Measurements from ENCODE around the gene FBXO9.

DNA sequence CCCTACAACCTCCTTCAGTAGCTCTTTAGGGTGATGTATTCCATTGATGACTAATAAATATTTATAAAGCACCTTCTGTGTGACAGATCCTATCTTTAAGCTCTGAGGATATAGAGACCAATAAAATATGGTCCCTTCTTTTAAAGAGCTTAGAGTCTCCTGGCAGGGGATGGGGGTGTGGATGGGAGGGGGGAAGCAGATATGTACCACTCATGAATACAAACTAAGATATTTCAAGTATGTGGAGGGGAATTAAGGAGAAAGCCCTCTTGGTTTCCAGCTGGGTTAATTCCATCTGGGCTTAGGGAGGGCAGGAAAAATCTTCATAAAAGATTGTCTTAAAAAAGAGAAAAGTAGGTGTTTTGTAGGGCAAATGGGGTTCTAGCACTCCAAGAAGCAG is 21.6 kb upstream of the FBXO9 start:
- TF ChIP-seq POLR2A (IDR thresholded peaks at IDR 0.05) (no peak), POLR2AphosphoS5 (IDR thresholded peaks at IDR 0.05) (no peak), EP300 (IDR thresholded peaks at IDR 0.05) (no peak)
- TF ChIP-seq, protein P1, sequence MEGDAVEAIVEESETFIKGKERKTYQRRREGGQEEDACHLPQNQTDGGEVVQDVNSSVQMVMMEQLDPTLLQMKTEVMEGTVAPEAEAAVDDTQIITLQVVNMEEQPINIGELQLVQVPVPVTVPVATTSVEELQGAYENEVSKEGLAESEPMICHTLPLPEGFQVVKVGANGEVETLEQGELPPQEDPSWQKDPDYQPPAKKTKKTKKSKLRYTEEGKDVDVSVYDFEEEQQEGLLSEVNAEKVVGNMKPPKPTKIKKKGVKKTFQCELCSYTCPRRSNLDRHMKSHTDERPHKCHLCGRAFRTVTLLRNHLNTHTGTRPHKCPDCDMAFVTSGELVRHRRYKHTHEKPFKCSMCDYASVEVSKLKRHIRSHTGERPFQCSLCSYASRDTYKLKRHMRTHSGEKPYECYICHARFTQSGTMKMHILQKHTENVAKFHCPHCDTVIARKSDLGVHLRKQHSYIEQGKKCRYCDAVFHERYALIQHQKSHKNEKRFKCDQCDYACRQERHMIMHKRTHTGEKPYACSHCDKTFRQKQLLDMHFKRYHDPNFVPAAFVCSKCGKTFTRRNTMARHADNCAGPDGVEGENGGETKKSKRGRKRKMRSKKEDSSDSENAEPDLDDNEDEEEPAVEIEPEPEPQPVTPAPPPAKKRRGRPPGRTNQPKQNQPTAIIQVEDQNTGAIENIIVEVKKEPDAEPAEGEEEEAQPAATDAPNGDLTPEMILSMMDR (IDR thresholded peaks at IDR 0.05), result no peak
